WTC11 (cell line): ENCODE measurements around the gene LMOD1. TPM values are rescaled to one million over a fixed set of nuclear protein-coding genes. Genes with fewer than 3 reads are reported as not detected.

Source experiments
- ATAC-seq: fragments of 200-7000 bp; cut with Tn5 transposase; 2 replicates; pipeline ENCODE4 v1.10.0; 2021; ENCODE audit warnings: mild to moderate bottlenecking, moderate library complexity
- CTCF ChIA-PET: fragments of 300-600 bp; sonication (Branson Sonifier 250); formaldehyde crosslinking; loops from one replicate; lab custom pipeline; 2021; ENCODE audit warnings: antibody characterized with exemption; lab: Charles Lee
- POLR2A ChIA-PET: fragments of 350-600 bp; sonication (Branson Sonifier 250); formaldehyde crosslinking; loops from one replicate; lab custom pipeline; 2021; ENCODE audit warnings: antibody characterized with exemption; lab: Charles Lee
- DNase-seq: peaks from one replicate; pipeline ENCODE4 v3.0.0; 2021; ENCODE audit warnings: low spot score
- H3K27ac Mint-ChIP-seq: 2 replicates; pipeline ENCODE4 v1.8.0; 2021; ENCODE audit warnings: mixed read lengths
- H3K27me3 Mint-ChIP-seq: 2 replicates; pipeline ENCODE4 v1.8.0; 2021; ENCODE audit warnings: low read depth, mild to moderate bottlenecking, moderate library complexity, mixed read lengths
- H3K36me3 Mint-ChIP-seq: 2 replicates; pipeline ENCODE4 v1.8.0; 2021; ENCODE audit warnings: mixed read lengths
- H3K4me1 Mint-ChIP-seq: 2 replicates; pipeline ENCODE4 v1.8.0; 2022; ENCODE audit warnings: mixed read lengths
- H3K4me3 Mint-ChIP-seq: 2 replicates; pipeline ENCODE4 v1.8.0; 2021; ENCODE audit warnings: mild to moderate bottlenecking, moderate library complexity, mixed read lengths
- H3K9me3 Mint-ChIP-seq: 2 replicates; pipeline ENCODE4 v1.8.0; 2021; ENCODE audit warnings: mixed read lengths
- CBFB ChIP-seq: sonication (generic); formaldehyde crosslinking; IDR thresholded peaks from 2 replicates; pipeline ENCODE4 v1.8.1; 2022; ENCODE audit warnings: mild to moderate bottlenecking, low read depth, missing genetic modification reagents
- CDX4 ChIP-seq: fragments of 250-450 bp; sonication (Bioruptor Pico); IDR thresholded peaks from 2 replicates; pipeline ENCODE4 v1.9.0; 2021; ENCODE audit warnings: moderate library complexity, mild to moderate bottlenecking, inconsistent platforms, borderline replicate concordance
- CREM ChIP-seq: sonication (generic); formaldehyde crosslinking; IDR thresholded peaks from 2 replicates; pipeline ENCODE4 v1.8.1; 2022; ENCODE audit warnings: mild to moderate bottlenecking, missing genetic modification reagents, moderate library complexity
- E2F1 ChIP-seq: sonication (generic); formaldehyde crosslinking; IDR thresholded peaks from 2 replicates; pipeline ENCODE4 v1.8.0; 2022; ENCODE audit warnings: mild to moderate bottlenecking, missing genetic modification reagents
- EMX1 ChIP-seq: fragments of 250-450 bp; sonication (Bioruptor Pico); IDR thresholded peaks from 2 replicates; pipeline ENCODE4 v1.8.0; 2021; ENCODE audit warnings: mild to moderate bottlenecking
- ESRRA ChIP-seq: sonication (generic); formaldehyde crosslinking; IDR thresholded peaks from 2 replicates; pipeline ENCODE4 v1.8.1; 2022; ENCODE audit warnings: mild to moderate bottlenecking, missing genetic modification reagents, borderline replicate concordance
- FOXJ3 ChIP-seq: sonication (generic); formaldehyde crosslinking; IDR thresholded peaks from 2 replicates; pipeline ENCODE4 v1.9.0; 2021; ENCODE audit warnings: missing genetic modification reagents, mild to moderate bottlenecking, borderline replicate concordance
- IRF2 ChIP-seq: sonication (generic); formaldehyde crosslinking; IDR thresholded peaks from 2 replicates; pipeline ENCODE4 v1.8.0; 2022; ENCODE audit warnings: low read depth, missing genetic modification reagents, borderline replicate concordance
- NFATC4 ChIP-seq: fragments of 250-450 bp; sonication (Bioruptor Pico); IDR thresholded peaks from 2 replicates; pipeline ENCODE4 v1.9.0; 2021; ENCODE audit warnings: mild to moderate bottlenecking
- SMAD3 ChIP-seq: sonication (generic); formaldehyde crosslinking; IDR thresholded peaks from 2 replicates; pipeline ENCODE4 v1.8.0; 2022; ENCODE audit warnings: missing genetic modification reagents, mild to moderate bottlenecking, borderline replicate concordance
- SMAD4 ChIP-seq: sonication (generic); formaldehyde crosslinking; IDR thresholded peaks from 2 replicates; pipeline ENCODE4 v1.8.0; 2022; ENCODE audit warnings: mild to moderate bottlenecking, missing genetic modification reagents
- USF1 ChIP-seq: sonication (generic); formaldehyde crosslinking; IDR thresholded peaks from 2 replicates; pipeline ENCODE4 v1.8.0; 2022; ENCODE audit warnings: mild to moderate bottlenecking, missing genetic modification reagents
- ZMAT4 ChIP-seq: fragments of 250-450 bp; sonication (Bioruptor Pico); IDR thresholded peaks from 2 replicates; pipeline ENCODE4 v1.9.0; 2021; ENCODE audit warnings: mild to moderate bottlenecking
- ZNF219 ChIP-seq: sonication (generic); formaldehyde crosslinking; IDR thresholded peaks from 2 replicates; pipeline ENCODE4 v1.8.0; 2023; ENCODE audit warnings: missing genetic modification reagents, mild to moderate bottlenecking, borderline replicate concordance
- ZNF263 ChIP-seq: sonication (generic); formaldehyde crosslinking; IDR thresholded peaks from 2 replicates; pipeline ENCODE4 v1.8.1; 2022; ENCODE audit warnings: low read depth, mild to moderate bottlenecking, moderate library complexity, missing genetic modification reagents
- ZNF396 ChIP-seq: fragments of 250-450 bp; sonication (Bioruptor Pico); IDR thresholded peaks from 2 replicates; pipeline ENCODE4 v1.8.0; 2021; ENCODE audit warnings: mild to moderate bottlenecking, moderate library complexity, borderline replicate concordance
- ZNF671 ChIP-seq: fragments of 250-450 bp; sonication (Bioruptor Pico); IDR thresholded peaks from 2 replicates; pipeline ENCODE4 v1.8.0; 2021; ENCODE audit warnings: mild to moderate bottlenecking
- total RNA-seq: library from RNA; stranded (reverse); gene quantifications from 3 replicates; pipeline ENCODE4 v1.2.3, GENCODE V29; 2021
- TF ChIP-seq, protein P1 (sequence below): sonication (generic); formaldehyde crosslinking; IDR thresholded peaks from 2 replicates; pipeline ENCODE4 v1.8.0; 2023; ENCODE audit warnings: mild to moderate bottlenecking, missing genetic modification reagents
- TF ChIP-seq, protein P2 (sequence below): sonication (generic); formaldehyde crosslinking; IDR thresholded peaks from 2 replicates; pipeline ENCODE4 v1.8.0; 2022; ENCODE audit warnings: mild to moderate bottlenecking, missing genetic modification reagents
- TF ChIP-seq, protein P3 (sequence below): sonication (generic); formaldehyde crosslinking; IDR thresholded peaks from 2 replicates; pipeline ENCODE4 v1.8.1; 2023; ENCODE audit warnings: mild to moderate bottlenecking, missing genetic modification reagents, moderate library complexity

LMOD1 gene
- total RNA-seq, 1 experiment from 2014 or later = 1.5 TPM

GRCh38 chr1:201928266-201928665 lies 18.1 kb downstream of the LMOD1 start:
- no peak for TF ChIP-seq NFATC4
- no peak for TF ChIP-seq E2F1 (CRISPR knock-in tag)
- TF ChIP-seq, protein P1, sequence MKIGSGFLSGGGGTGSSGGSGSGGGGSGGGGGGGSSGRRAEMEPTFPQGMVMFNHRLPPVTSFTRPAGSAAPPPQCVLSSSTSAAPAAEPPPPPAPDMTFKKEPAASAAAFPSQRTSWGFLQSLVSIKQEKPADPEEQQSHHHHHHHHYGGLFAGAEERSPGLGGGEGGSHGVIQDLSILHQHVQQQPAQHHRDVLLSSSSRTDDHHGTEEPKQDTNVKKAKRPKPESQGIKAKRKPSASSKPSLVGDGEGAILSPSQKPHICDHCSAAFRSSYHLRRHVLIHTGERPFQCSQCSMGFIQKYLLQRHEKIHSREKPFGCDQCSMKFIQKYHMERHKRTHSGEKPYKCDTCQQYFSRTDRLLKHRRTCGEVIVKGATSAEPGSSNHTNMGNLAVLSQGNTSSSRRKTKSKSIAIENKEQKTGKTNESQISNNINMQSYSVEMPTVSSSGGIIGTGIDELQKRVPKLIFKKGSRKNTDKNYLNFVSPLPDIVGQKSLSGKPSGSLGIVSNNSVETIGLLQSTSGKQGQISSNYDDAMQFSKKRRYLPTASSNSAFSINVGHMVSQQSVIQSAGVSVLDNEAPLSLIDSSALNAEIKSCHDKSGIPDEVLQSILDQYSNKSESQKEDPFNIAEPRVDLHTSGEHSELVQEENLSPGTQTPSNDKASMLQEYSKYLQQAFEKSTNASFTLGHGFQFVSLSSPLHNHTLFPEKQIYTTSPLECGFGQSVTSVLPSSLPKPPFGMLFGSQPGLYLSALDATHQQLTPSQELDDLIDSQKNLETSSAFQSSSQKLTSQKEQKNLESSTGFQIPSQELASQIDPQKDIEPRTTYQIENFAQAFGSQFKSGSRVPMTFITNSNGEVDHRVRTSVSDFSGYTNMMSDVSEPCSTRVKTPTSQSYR (CRISPR knock-in tag) = no peak
- no peak for TF ChIP-seq FOXJ3
- TF ChIP-seq ZNF219 (CRISPR knock-in tag) = no peak
- TF ChIP-seq ZNF263 (CRISPR knock-in tag) = no peak
- TF ChIP-seq CDX4 = no peak
- no peak for TF ChIP-seq EMX1 (CRISPR knock-in tag)
- no peak for TF ChIP-seq SMAD4
- TF ChIP-seq, protein P2, sequence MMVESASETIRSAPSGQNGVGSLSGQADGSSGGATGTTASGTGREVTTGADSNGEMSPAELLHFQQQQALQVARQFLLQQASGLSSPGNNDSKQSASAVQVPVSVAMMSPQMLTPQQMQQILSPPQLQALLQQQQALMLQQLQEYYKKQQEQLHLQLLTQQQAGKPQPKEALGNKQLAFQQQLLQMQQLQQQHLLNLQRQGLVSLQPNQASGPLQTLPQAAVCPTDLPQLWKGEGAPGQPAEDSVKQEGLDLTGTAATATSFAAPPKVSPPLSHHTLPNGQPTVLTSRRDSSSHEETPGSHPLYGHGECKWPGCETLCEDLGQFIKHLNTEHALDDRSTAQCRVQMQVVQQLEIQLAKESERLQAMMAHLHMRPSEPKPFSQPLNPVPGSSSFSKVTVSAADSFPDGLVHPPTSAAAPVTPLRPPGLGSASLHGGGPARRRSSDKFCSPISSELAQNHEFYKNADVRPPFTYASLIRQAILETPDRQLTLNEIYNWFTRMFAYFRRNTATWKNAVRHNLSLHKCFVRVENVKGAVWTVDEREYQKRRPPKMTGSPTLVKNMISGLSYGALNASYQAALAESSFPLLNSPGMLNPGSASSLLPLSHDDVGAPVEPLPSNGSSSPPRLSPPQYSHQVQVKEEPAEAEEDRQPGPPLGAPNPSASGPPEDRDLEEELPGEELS (CRISPR knock-in tag) = no peak
- TF ChIP-seq SMAD3 (CRISPR knock-in tag) = no peak
- no peak for TF ChIP-seq ZNF396 (CRISPR knock-in tag)
- TF ChIP-seq USF1 (CRISPR knock-in tag) = no peak
- TF ChIP-seq CBFB = no peak
- ChIA-PET CTCF (interaction anchor here (2.0 kb wide), 1 partner anchor 33 kb away, joined by 5 read pairs; no protein-coding TSS in a partner anchor), POLR2A (no interaction called here)
- Mint-ChIP-seq H3K4me3 (no peak overlapping the region), H3K4me1 (no peaks in the 10 kb centered on the region), H3K9me3 (no peaks in the 10 kb centered on the region), H3K36me3 (no peaks in the 10 kb centered on the region), H3K27me3 (no peaks in the 10 kb centered on the region), H3K27ac (no peak overlapping the region)
- DNase-seq (no peak), ATAC-seq (peak; percentile 34; the same call in 1 of the 2 replicates)

- CTCF ChIA-PET = no interaction called here
- TF ChIP-seq CREM (no peak), ZNF671 (CRISPR knock-in tag) (no peak), IRF2 (no peak), CBFB (no peak), ESRRA (CRISPR knock-in tag) (no peak), ZMAT4 (no peak), USF1 (CRISPR knock-in tag) (no peak)
- TF ChIP-seq, protein P3, sequence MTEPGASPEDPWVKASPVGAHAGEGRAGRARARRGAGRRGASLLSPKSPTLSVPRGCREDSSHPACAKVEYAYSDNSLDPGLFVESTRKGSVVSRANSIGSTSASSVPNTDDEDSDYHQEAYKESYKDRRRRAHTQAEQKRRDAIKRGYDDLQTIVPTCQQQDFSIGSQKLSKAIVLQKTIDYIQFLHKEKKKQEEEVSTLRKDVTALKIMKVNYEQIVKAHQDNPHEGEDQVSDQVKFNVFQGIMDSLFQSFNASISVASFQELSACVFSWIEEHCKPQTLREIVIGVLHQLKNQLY (CRISPR knock-in tag) = no peak
- TF ChIP-seq, all 79 proteins: peak for 0
- DNase-seq (no peak), ATAC-seq (no peak)
- Mint-ChIP-seq H3K27me3 (no peaks in the 10 kb centered on the region), H3K4me3 (no peak overlapping the region), H3K36me3 (no peaks in the 10 kb centered on the region), H3K27ac (no peak overlapping the region), H3K9me3 (no peaks in the 10 kb centered on the region), H3K4me1 (no peaks in the 10 kb centered on the region)
- POLR2A ChIA-PET = no interaction called here
These were observed 20.2 kb downstream of the LMOD1 start for GRCh38 chr1:201925981-201926645.
